ENCODE measurements around the gene TRERF1.

- TF ChIP-seq CTCF (IDR thresholded peaks at IDR 0.05; ENCODE audit: insufficient read depth, low read length, poor library complexity, severe bottlenecking) (no peak), EZH2phosphoT487 (conservative IDR thresholded peaks at IDR 0.05; ENCODE audit: low read length) (no peak)
Observed at GRCh38 chr6:42199106-42199981, 252.4 kb downstream of the TRERF1 start.
